Activated CD4-positive, alpha-beta T cell treated with anti-CD3 and anti-CD28 coated beads, Interleukin-2, amount 50 U/mL, for 48 hours (primary cell): Measurements from ENCODE around the gene AVP.
A peak's percentile ranks its signal among the peaks of the same experiment; 100 is the strongest.
"Not testable (repeated sequence)": the region's sequence is repeated elsewhere in the genome, so short reads cannot be mapped to it uniquely, and the experiment has no call there.

Source experiments
- DNase-seq, 2 experiments: peaks; one replicate each; pipeline ENCODE4 v3.0.0-alpha.2; 2020

Gene AVP

DNA sequence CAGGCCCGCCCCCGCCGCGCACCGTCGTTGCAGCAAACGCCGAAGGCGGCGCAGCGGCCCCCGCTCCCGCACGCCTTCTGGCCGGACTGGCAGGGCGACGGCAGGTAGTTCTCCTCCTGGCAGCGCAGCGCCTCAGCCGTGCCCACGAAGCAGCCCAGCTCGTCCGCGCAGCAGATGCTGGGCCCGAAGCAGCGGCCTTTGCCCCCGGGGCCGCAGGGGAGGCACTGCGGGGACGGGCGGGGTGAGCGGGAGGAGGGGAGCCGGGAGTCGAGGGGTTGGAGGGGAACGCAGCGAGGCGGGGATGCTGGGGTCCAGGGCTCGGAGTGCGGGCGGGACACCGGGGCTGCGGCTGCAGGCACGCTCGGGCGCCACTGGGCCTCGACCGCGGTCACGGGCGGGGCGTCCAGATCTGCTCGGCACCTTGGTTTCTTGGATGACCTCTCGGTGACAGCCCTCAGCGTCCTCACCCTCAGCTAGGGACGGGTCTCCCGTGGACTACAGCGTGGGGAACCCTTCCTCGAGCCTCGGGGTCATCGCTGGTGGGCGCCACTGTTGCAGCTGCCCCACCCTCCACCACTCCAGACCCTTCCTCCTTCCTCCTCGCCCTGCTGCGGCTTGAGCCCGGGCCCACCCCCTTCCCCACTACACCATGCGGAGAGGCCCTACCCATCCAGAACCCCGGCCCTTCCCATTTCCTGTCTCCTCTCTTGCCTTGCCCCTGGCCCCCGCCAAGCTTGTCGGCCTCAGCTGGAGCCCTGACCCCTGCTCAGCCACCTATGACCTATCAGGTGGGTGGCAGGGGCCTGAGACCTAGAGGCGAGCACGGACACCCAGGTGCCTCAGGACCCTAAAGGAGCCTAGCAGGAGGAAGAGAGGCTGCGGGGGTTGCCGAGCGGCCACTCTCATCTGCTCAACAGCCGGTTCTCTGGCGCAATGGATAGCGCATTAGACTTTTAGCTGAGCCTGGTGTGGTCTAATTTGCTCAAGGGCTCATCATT, 1.3 kb downstream of the AVP start:
- DNase-seq: no peak

DNA sequence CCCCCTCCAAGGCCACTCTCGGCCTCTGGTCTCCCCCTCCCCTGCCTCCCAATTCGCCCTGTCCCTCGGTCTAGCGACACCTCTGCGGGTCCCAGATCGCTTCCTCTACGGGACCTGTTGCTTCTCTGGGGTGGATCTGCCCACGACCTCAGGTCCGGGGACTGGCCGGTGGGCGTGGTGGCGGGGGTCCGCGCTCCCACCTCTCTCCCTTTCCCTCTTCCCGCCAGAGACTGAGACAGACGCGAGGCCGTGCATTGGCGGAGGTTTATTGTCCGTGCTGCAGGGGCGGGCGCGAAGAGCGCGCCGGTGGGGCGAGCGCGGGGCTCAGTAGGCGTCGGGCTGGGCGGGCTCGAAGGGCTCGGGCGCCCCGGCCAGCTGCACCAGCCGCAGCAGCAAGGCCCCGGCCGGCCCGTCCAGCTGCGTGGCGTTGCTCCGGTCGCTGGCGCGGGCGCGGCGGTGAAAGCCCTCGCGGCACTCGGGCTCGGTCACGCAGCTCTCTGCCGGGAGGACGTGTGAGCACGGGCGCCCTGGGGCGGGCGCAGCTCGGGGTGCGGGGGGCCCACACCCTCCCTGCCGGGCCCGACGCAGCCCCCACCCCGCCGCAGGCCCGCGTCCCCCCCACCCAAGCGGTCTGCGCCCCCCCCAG, 2.1 kb downstream of the AVP start:
- DNase-seq: no peak

GRCh38 chr20:3081641-3082040, 2.9 kb downstream of the AVP start:
- no peak for DNase-seq

GRCh38 chr20:3080939-3081388, 3.6 kb downstream of the AVP start:
- no peak for DNase-seq

DNA sequence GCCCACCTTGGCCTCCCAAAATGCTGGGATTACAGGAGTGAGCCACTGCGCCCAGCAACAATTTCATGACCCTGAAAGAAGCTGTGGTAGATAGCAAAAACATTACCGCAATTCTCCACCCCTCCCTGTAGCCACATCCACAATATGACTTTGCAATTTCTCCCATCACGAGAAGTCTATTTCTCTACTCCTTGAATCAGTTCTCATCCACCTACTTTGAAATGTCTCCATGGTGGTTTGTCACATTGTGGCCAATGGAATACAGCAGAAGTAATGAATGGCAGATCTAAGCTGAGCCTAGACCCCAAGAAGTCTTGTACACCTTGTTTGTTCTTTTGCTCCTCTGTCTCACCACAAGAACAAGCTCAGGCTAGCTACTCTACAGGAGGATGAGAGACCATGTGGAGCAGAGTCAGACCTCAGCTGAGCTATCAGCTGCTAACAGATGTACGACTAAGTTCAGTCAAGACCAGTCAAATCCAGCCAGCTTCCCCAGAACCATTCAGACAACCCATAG, 6.8 kb downstream of the AVP start:
- no peak for DNase-seq

DNA sequence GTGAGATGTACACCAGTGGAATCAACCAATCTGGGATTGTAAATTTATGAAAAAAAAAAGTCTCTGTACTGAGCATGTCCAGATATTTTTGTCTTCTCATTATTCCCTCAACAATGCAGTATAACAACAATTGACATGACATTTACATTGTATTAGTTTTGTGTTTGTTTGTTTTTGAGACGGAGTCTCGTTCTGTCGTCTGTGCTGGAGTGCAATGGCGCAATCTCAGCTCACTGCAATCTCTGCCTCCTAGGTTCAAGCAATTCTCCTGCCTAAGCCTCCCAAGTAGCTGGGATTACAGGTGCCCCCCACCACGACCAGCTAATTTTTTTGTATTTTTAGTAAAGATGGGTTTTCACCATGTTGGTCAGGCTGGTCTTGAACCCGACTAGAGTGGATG, 9.2 kb downstream of the AVP start:
- not testable (repeated sequence) for DNase-seq

DNA sequence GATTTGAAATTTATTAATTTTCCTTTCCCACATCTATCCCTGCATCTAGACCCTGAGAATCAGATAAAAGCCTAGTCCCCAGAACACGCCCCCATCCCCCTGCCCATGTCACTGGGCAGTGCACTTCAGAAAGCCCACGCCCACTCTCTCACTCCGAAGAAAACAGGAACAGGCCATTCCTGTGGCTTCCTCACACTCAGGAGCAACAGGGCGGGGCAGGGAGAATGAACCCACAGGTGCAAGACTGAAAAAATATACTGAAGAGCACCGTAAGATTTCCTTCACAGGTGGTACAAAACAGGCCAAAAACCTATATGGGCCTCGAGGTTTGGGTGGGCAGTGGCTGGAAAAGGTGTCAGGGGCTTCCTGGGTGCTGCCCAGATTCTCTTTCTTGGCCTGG, 9.7 kb downstream of the AVP start:
- DNase-seq: no peak

DNA sequence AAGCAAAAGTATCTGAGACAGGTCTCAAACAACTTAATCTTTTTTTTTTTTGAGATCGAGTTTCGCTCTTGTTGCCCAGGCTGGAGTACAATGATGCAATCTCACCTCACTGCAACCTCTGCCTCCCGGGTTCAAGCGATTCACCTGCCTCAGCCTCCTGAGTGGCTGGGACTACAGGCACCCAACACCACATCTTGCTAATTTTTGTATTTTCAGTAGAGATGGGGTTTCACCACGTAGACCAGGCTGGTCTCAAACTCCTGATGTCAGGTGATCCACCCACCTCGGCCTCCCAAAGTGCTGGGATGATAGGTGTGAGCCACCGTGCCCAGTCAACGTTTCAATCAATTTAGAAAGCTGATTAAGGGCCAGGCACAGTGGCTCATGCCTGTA, 11.3 kb downstream of the AVP start:
- DNase-seq: not testable (repeated sequence)

DNA sequence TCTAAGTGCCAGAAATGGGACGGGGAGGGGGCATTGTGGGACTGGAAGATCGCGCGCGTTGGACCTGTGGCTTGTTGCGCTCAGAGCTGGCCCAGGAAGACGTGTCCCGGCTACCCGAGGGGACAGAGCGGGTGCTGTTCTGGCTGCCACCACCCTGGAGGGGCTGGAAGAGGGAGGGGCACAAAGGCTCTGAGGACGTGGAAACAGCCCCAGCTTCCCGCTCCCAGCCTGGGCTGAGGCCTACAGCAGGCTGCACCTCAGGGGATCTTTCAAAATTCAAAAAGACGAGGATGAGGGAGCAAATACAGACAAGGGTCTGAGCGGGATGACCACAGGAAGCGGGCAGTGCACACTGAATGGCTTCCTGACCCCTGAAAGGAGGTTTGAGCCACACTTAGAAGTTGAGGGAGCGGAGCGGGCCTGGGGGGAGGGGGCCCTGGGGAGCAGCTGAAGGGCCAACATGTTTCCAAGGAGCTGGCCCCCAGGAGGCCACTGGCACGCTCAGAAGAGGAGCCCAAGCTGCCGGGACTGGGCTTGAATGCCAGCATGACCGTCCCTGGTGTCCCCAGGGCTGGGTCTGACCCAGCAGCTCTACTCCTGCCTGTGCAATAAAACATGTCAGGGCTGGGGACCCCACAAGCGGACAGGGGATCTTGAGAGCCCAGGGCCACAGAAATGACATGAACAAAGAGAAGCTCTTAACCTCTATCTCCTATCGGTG, 11.8 kb downstream of the AVP start:
- no peak for DNase-seq

DNA sequence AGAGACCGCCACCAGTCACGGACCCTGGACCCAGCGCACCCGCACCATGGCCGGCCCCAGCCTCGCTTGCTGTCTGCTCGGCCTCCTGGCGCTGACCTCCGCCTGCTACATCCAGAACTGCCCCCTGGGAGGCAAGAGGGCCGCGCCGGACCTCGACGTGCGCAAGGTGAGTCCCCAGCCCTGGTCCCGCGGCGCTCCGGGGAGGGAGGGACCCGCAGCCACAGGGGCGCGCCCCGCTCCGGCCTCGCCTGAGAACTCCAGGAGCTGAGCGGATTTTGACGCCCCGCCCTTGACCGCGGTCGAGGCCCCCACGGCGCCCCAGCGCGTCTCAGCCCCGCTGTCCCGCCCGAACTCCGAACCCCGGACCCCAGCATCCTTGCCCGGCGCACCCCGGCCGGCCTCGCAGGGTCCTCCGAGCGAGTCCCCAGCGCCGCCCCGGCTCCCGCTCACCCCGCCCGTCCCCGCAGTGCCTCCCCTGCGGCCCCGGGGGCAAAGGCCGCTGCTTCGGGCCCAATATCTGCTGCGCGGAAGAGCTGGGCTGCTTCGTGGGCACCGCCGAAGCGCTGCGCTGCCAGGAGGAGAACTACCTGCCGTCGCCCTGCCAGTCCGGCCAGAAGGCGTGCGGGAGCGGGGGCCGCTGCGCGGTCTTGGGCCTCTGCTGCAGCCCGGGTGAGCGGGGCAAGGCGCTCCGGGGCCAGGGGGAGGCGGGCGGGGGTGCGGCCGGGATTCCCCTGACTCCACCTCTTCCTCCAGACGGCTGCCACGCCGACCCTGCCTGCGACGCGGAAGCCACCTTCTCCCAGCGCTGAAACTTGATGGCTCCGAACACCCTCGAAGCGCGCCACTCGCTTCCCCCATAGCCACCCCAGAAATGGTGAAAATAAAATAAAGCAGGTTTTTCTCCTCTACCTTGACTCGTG, 12.7 kb downstream of the AVP start, which contains the start of gene OXT:
OXT (plus strand) TSS at position 11 of the 920 bp plus-strand sequence; CDS start at position 47, 36 bp downstream.
- peak; percentile 70 to 77 for DNase-seq

- no peak for DNase-seq
Observed at GRCh38 chr20:3071266-3071609, 13.3 kb downstream of the AVP start.

DNA sequence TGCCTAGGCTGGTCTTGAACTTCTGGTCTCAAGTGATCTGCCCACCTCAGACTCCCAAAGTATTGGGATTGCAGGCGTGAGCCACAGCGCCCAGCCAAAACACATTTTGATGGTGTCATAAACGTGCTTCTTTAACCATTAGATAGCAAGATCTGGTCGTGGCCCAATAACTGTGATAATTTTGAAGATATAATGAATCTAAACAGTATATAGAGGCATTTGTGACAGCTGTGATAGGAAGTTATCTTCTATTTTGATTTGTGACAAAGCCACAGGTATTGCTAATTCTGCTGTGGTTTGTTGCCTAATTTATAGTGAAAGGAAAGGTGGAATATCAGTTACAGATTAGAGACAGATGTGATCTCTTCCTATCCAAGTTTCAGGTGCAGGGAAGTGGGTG, 13.8 kb downstream of the AVP start:
- DNase-seq: no peak

- no peak for DNase-seq
Observed at GRCh38 chr20:3068986-3069900, 15.3 kb downstream of the AVP start.

DNA sequence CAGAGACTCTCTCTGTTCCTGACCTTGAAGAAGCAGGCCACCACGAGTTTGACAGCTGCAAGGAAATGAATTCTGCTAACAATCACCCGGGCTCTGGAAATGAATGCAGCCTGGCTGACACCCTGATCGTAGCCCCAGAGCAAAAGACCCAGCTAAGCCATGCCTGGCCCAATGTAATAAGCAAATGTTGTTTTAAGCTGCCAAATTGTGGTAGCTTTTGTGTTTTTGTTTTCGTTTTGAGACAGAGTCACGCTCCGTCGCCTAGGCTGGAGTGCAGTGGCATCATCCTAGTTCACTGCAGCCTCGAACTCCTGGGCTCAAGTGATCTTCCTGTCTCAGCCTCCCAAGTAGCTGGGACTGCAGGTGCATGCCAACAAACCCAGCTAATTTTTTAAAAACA, 16.4 kb downstream of the AVP start:
- no peak for DNase-seq

DNA sequence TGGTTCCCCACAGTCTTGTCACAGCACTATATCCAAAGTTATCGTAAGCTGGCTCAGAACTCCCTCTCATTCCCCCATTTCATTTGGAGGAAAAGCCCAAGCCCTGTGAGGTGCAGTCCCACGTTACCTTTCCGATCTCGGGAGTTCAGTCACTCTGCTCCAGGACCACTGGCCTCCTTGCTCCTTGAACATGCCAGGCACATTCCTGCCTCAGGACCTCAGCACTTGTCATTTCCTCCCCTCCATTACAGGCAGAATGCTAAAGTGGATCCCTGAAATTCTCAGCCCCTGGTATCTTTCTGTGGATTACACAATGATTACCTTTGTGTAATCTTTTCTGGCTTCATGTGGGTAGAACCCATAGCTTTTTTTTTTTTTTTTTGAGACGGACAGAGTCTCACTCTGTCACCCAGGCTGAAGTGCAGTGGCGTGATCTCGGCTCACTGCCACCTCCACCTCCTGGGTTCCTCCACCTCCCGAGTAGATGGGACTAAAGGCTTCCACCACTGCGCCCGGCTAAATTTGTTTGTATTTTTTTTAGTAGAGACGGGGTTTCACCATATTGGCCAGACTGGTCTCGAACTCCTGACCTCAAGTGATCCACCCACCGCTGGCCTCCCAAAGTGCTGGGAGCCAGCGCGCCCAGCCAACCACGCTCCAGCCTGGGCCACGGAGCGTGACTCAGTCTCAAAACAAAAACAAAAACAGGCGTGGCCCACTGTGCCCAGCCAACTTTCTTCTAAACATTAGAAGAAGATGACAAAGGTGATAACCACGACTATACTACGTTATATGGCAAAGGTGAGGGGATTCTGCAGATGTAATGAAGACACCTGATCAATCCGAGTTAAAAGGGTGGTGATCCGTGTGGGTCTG, 17.1 kb downstream of the AVP start:
- no peak for DNase-seq

DNA sequence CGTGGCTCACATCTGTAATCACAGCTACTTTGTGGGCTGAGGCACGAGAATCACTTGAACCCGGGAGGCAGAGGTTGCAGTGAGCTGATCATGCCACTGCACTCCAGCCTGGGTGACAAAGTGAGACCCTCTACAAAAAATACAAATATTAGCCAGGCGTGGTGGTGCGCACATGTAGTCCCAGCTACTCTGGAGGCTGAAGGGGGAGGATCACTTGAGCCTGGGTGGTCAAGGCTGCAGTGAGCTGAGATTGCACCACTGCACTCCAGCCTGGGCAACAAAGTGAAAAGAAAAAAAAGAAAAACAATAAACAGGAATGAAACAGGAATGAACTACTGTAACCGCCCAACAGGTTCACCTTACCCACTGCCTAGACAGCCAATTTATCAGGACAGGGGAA, 20.4 kb downstream of the AVP start:
- not testable (repeated sequence) for DNase-seq

DNA sequence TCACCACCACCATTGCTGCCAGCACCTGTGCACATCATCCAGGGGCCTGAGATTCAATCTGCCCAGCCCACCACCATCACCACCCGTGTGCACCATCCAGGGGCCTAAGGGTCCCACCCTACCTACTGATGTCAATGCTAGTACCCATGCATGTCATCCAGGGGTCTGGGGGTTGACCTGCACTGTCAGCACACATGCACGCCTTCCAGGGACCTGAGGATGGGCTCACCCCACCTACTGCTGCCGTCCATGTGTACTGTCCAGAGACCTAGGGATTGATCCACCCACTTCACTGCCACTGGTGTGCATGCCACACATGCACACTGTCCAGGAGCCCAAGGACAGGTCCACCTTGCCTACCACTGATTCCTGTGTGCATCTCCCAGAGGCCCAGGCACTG, 25.0 kb downstream of the AVP start:
- DNase-seq: no peak

- no peak for DNase-seq
Observed at GRCh38 chr20:3051385-3052019, 33.0 kb downstream of the AVP start.
